HL-60 (cell line): ENCODE data around the gene EXOC6B.

Experiments used
- DNase-seq, 2 experiments: peaks; one replicate each; pipeline ENCODE4 v3.0.0-alpha.2; 2010 to 2020; ENCODE audit warnings: low read depth in 1 of 2, low spot score in 1 of 2
- H3K27ac ChIP-seq: fragments of 250-450 bp; sonication (Bioruptor Pico); replicated peaks from 2 replicates; pipeline ENCODE4 v1.5.1; 2020; ENCODE audit warnings: mild to moderate bottlenecking, moderate library complexity
- H3K27me3 ChIP-seq: fragments of 250-450 bp; sonication (Bioruptor Pico); 2 replicates; pipeline ENCODE4 v1.5.1; 2021; ENCODE audit warnings: mild to moderate bottlenecking, moderate library complexity; ENCODE audit not compliant: insufficient read depth, poor library complexity, severe bottlenecking
- H3K4me3 ChIP-seq: replicated peaks from 2 replicates; pipeline ENCODE4 v1.5.1; 2011; ENCODE audit warnings: mild to moderate bottlenecking, control low read depth, low read length; ENCODE audit not compliant: insufficient read depth
- CTCF ChIP-seq: IDR thresholded peaks from one replicate; pipeline ENCODE4 v1.5.1; 2011; ENCODE audit warnings: low read length, control low read depth, inconsistent platforms; ENCODE audit not compliant: insufficient read depth
- GABPA ChIP-seq: IDR thresholded peaks from 2 replicates; pipeline ENCODE4 v1.6.1; 2012; ENCODE audit warnings: low read depth
- POLR2AphosphoS5 ChIP-seq: IDR thresholded peaks from 2 replicates; pipeline ENCODE4 v1.6.1; 2012; ENCODE audit warnings: low read depth
- REST ChIP-seq: IDR thresholded peaks from 2 replicates; pipeline ENCODE4 v1.6.1; 2012; ENCODE audit warnings: low read depth; ENCODE audit not compliant: insufficient replicate concordance
- SPI1 ChIP-seq: IDR thresholded peaks from 2 replicates; pipeline ENCODE4 v1.6.1; 2012; ENCODE audit warnings: low read depth, mild to moderate bottlenecking, borderline replicate concordance

Gene EXOC6B

GRCh38 chr2:72146347-72147302, 679.2 kb downstream of the EXOC6B start:
- TF ChIP-seq GABPA (no peak), SPI1 (no peak), REST (no peak), POLR2AphosphoS5 (no peak), CTCF (no peak)
- no peak overlapping the region for H3K27ac ChIP-seq
- no peak for DNase-seq
- no peak overlapping the region for H3K4me3 ChIP-seq
- H3K27me3 ChIP-seq, result peaks cover 73% of the 10 kb centered on the region

- Histone ChIP-seq H3K4me3 (no peak overlapping the region), H3K27me3 (peaks cover 73% of the 10 kb centered on the region), H3K27ac (no peak overlapping the region)
- no peak for DNase-seq
- TF ChIP-seq SPI1 (no peak), POLR2AphosphoS5 (no peak), GABPA (no peak), CTCF (no peak), REST (no peak)
Measured at GRCh38 chr2:72145658-72146329, 680.0 kb downstream of the EXOC6B start.

GRCh38 chr2:72145289-72145657, 680.6 kb downstream of the EXOC6B start:
- H3K27ac ChIP-seq, result no peak overlapping the region
- H3K4me3 ChIP-seq, result no peak overlapping the region
- DNase-seq, result no peak
- TF ChIP-seq CTCF (no peak), REST (no peak), GABPA (no peak), POLR2AphosphoS5 (no peak), SPI1 (no peak)
- H3K27me3 ChIP-seq, result peaks cover 73% of the 10 kb centered on the region
